Pancreas (tissue), 10 donors: ENCODE measurements around the gene MMP24OS. TPM values are rescaled to one million over a fixed set of nuclear protein-coding genes. Genes with fewer than 3 reads are reported as not detected.

Experiments
- ATAC-seq, 4 donors: fragments of 200-7000 bp; cut with Tn5 transposase; one replicate each; pipeline versions ENCODE4 v1.8.0 to v1.9.1; 2020; ENCODE audit warnings: mild to moderate bottlenecking in 4 of 4, moderate library complexity in 4 of 4
- DNase-seq, 6 donors: peaks; one replicate each; pipeline ENCODE4 v3.0.0-alpha.2; 2020
- FAIRE-seq: peaks from 2 replicates; lab custom pipeline; 2012; peaks lifted over from hg19 to GRCh38; lab: Jason Lieb, UNC
- H3K27ac ChIP-seq, 4 donors: fragments of 200-600 bp; sonication (generic); 1 replicate in 3 of 4; 2 replicates in 1 of 4; pipeline versions ENCODE4 v1.5.0 to v1.8.0; 2020
- H3K27me3 ChIP-seq, 4 donors: fragments of 200-600 bp; one replicate each; pipeline ENCODE4 v1.8.0; 2021
- H3K36me3 ChIP-seq, 3 donors: fragments of 200-600 bp; sonication (generic) in 1 of 3; one replicate each; pipeline versions ENCODE4 v1.5.0 to v1.8.0; 2020 to 2021
- H3K4me1 ChIP-seq, 3 donors: fragments of 200-600 bp; one replicate each; pipeline ENCODE4 v1.8.0; 2021
- H3K4me3 ChIP-seq, 4 donors: fragments of 200-600 bp; sonication (generic) in 2 of 4; one replicate each; pipeline versions ENCODE4 v1.5.0 to v1.8.0; 2020 to 2021
- H3K9me3 ChIP-seq, 4 donors: fragments of 200-600 bp; one replicate each; pipeline ENCODE4 v1.8.0; 2021
- WGBS, 2 donors: extraction: QIAGEN DNeasy Blood & Tissue Kit; methylation state at CpG; one replicate each; pipeline ENCODE4 v1.1.7; 2013; 5-methylcytosine and 5-hydroxymethylcytosine counted together
- intact Hi-C, 3 donors: fragments of 100-400 bp; cut with DNase I; formaldehyde crosslinking; loops; one replicate each; pipeline versions ENCODE4 v1.11.1 to v1.14.2; 2022
- polyA plus RNA-seq, 2 donors: library from polyadenylated mRNA; stranded (reverse); fragments of 200-250 nt; gene quantifications; one replicate each; pipeline ENCODE4 v1.2.3, GENCODE V29; 2013
- total RNA-seq, 6 donors: library from RNA; stranded (reverse); fragmentation: NEBNext Ultra II Directional in 4 of 6; extraction: Animal tissue kit (Norgen Biotek cat#: 25700) in 4 of 6; gene quantifications; one replicate each; pipeline versions ENCODE4 v1.2.1 to v1.2.4, GENCODE V29; 2021 to 2023
- TF ChIP-seq, protein P1 (sequence below), 4 donors: fragments of 200-600 bp; sonication (generic) in 3 of 4; IDR thresholded peaks; one replicate each; pipeline versions ENCODE4 v1.5.0 to v1.8.0; 2021; ENCODE audit warnings: antibody characterized with exemption in 4 of 4
- donor health status: healthy with polysubstance abuse.
- donor health status: DM: no; HTN: no; CAD: no; lungs with moderate emphysema.
- donor health status: DM: no; HTN: no; CAD: no.
- donor health status: control.
- donor health status: control.
- donor health status: Bipolar disorder and iron deficiency.
- donor health status: DM: yes; HTN: yes; CAD: no.
- donor health status: DM: no; HTN: no; CAD: no.
- donor health status: DM: no; HTN: no; CAD: no.
- donor health status: DM: yes; HTN: yes; CAD: no.

MMP24OS gene
- total and polyA plus RNA-seq, 8 donors, result 28.9 to 74.9 (median 45.8) TPM

DNA sequence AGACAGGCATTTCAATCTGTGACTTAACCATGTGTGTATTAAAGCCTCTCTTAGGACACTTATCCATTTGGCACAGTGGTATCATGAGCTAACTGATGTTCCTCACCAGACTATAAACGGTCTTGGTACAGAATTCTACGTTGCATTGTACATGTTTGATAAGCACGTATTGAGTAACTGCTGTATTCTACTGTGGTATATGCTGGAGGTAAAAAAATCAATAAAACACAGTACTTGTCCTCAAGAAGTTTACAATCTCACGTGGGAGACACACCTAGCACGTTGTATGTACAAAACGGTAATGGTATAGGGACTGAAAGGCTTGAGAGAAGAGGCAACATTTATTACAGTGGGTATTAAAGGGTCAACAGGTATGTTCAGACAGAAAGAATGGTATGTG lies 47.5 kb upstream of the MMP24OS start:
- no peak for FAIRE-seq
- no peak for ATAC-seq
- H3K27ac ChIP-seq, result no peak overlapping the region
- no peaks in the 10 kb centered on the region for H3K36me3 ChIP-seq
- intact Hi-C loops, result no loop called here
- no peak for DNase-seq
- TF ChIP-seq, protein P1, sequence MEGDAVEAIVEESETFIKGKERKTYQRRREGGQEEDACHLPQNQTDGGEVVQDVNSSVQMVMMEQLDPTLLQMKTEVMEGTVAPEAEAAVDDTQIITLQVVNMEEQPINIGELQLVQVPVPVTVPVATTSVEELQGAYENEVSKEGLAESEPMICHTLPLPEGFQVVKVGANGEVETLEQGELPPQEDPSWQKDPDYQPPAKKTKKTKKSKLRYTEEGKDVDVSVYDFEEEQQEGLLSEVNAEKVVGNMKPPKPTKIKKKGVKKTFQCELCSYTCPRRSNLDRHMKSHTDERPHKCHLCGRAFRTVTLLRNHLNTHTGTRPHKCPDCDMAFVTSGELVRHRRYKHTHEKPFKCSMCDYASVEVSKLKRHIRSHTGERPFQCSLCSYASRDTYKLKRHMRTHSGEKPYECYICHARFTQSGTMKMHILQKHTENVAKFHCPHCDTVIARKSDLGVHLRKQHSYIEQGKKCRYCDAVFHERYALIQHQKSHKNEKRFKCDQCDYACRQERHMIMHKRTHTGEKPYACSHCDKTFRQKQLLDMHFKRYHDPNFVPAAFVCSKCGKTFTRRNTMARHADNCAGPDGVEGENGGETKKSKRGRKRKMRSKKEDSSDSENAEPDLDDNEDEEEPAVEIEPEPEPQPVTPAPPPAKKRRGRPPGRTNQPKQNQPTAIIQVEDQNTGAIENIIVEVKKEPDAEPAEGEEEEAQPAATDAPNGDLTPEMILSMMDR (IDR thresholded peaks at IDR 0.05), result no peak
- H3K4me1 ChIP-seq, result peaks cover 0 to 5% (median 0%) of the 10 kb centered on the region in 3 donors
- WGBS, 2 donors, result 83 to 87% methylated on average over 6 of the region's 6 CpGs
- H3K27me3 ChIP-seq, result no peaks in the 10 kb centered on the region
- no peak overlapping the region for H3K4me3 ChIP-seq
- no peaks in the 10 kb centered on the region for H3K9me3 ChIP-seq

DNA sequence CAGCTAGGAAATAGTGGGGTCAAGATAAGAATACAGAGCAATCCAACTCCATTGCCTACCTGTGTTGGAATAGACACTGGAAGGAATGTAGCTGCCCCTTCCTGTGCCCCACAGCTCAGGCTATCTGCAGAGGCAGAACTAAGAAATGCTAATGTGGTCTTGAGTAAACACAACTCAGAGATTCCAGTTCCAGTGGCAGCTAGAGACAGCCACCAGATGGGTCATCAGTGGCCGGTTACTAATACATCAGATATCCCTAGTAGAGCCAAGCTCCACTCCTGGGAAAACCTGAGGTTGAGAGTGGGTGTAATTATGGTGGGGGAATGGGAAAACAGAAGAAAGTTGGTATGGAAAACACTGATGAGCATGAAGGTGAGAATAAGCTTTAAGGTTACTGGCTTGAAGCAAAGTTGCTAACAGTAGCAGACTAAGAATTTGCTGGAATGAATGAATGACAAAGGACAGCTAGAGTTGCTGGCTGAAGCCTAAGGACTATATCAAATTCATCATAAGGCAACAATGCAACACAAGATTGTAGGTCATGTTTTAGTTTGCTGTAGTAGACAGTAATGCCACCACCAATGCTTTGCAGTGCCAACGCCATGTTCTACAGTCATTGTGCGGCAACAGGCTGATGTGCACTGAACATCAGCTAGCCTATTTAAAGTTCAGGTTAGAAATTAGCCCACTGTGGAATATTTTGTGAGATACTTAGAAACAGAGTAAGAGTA lies 42.6 kb upstream of the MMP24OS start:
- WGBS, 2 donors, result 95 to 96% methylated on average over 3 of the region's 3 CpGs
- Histone ChIP-seq H3K36me3 (no peaks in the 10 kb centered on the region), H3K27ac (no peak overlapping the region), H3K9me3 (no peaks in the 10 kb centered on the region), H3K27me3 (no peaks in the 10 kb centered on the region), H3K4me3 (no peak overlapping the region), H3K4me1 (peaks cover 0 to 18% (median 0%) of the 10 kb centered on the region in 3 donors)
- DNase-seq (no peak), FAIRE-seq (no peak), ATAC-seq (peak in 1 of 4 donors; percentile 21)
- intact Hi-C loops, result no loop called here
- TF ChIP-seq, protein P1 (IDR thresholded peaks at IDR 0.05), result no peak

DNA sequence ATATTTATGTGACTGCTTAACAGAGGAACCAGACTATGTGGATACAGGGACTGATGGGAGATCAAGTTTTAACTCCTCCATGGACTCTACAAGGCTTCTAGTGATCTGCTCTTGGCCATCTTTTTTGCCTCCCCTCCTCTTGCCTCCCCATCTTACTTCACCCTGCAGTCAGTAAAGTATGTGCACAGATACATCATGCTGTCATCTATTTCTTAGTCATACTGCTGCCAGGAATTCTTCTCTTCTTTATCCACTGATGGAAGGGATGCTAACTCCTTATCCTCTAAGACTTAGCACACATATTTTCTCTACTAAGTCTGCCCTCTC lies 41.9 kb upstream of the MMP24OS start:
- FAIRE-seq (no peak), DNase-seq (no peak), ATAC-seq (no peak)
- TF ChIP-seq, protein P1 (IDR thresholded peaks at IDR 0.05), result no peak
- Histone ChIP-seq H3K4me1 (peaks cover 0 to 18% (median 0%) of the 10 kb centered on the region in 3 donors), H3K27ac (peak overlapping the region in 2 of 4 donors; percentile 76 to 84), H3K36me3 (no peaks in the 10 kb centered on the region), H3K4me3 (no peak overlapping the region), H3K9me3 (no peaks in the 10 kb centered on the region), H3K27me3 (no peaks in the 10 kb centered on the region)
- intact Hi-C loops, result no loop called here

DNA sequence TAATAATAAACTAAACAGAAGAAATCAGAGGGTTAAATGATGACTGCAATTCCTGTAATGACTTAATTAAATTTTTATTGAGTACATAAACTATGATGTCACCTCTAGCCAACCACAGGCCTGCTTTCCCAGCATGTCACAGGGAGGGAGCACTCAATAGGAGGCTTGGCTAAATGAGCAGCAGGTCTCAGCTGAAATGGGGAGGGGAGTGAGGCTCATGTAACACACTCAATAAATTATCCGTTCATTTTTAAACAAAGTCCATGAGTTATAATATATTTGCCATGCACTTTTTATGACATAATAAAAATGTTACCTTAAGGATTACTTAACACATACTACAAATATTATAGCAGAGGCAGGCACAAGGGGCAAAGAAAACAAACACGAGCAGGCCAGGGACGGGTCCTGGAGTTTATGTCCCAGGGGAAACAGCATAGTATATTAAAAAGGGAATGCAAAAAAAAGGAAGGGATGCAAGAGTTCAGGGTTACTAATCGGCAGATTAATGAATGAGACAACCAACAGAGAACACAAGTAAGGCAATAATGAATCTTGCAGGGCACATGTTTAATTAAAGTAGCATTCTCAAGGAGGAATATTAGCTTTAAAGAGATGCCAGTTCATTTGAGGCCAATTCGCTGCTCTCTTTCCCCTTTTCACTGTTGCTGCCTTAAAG lies 41.4 kb upstream of the MMP24OS start:
- TF ChIP-seq, protein P1 (IDR thresholded peaks at IDR 0.05), result no peak
- Histone ChIP-seq H3K4me1 (peaks cover 0 to 18% (median 0%) of the 10 kb centered on the region in 3 donors), H3K36me3 (no peaks in the 10 kb centered on the region), H3K27ac (peak overlapping the region in 2 of 4 donors; percentile 76 to 84), H3K4me3 (no peak overlapping the region), H3K27me3 (no peaks in the 10 kb centered on the region), H3K9me3 (no peaks in the 10 kb centered on the region)
- no peak for DNase-seq
- 70% methylated on average over 5 of the region's 5 CpGs for WGBS, 2 donors
- intact Hi-C loops, result no loop called here
- no peak for FAIRE-seq
- ATAC-seq, result peak in 3 of 4 donors; percentile 29 to 64 (median 57)
